WTC11 (cell line): ENCODE results near the gene NELL1. TPM values are rescaled to one million over a fixed set of nuclear protein-coding genes. Genes with fewer than 3 reads are reported as not detected.

Experiments used
- ATAC-seq: fragments of 200-7000 bp; cut with Tn5 transposase; 2 replicates; pipeline ENCODE4 v1.10.0; 2021; ENCODE audit warnings: mild to moderate bottlenecking, moderate library complexity
- CTCF ChIA-PET: fragments of 300-600 bp; sonication (Branson Sonifier 250); formaldehyde crosslinking; loops from one replicate; lab custom pipeline; 2021; ENCODE audit warnings: antibody characterized with exemption; lab: Charles Lee
- POLR2A ChIA-PET: fragments of 350-600 bp; sonication (Branson Sonifier 250); formaldehyde crosslinking; loops from one replicate; lab custom pipeline; 2021; ENCODE audit warnings: antibody characterized with exemption; lab: Charles Lee
- DNase-seq: peaks from one replicate; pipeline ENCODE4 v3.0.0; 2021; ENCODE audit warnings: low spot score
- H3K27ac Mint-ChIP-seq: 2 replicates; pipeline ENCODE4 v1.8.0; 2021; ENCODE audit warnings: mixed read lengths
- H3K27me3 Mint-ChIP-seq: 2 replicates; pipeline ENCODE4 v1.8.0; 2021; ENCODE audit warnings: low read depth, mild to moderate bottlenecking, moderate library complexity, mixed read lengths
- H3K36me3 Mint-ChIP-seq: 2 replicates; pipeline ENCODE4 v1.8.0; 2021; ENCODE audit warnings: mixed read lengths
- H3K4me1 Mint-ChIP-seq: 2 replicates; pipeline ENCODE4 v1.8.0; 2022; ENCODE audit warnings: mixed read lengths
- H3K4me3 Mint-ChIP-seq: 2 replicates; pipeline ENCODE4 v1.8.0; 2021; ENCODE audit warnings: mild to moderate bottlenecking, moderate library complexity, mixed read lengths
- H3K9me3 Mint-ChIP-seq: 2 replicates; pipeline ENCODE4 v1.8.0; 2021; ENCODE audit warnings: mixed read lengths
- ELF4 ChIP-seq: sonication (generic); formaldehyde crosslinking; IDR thresholded peaks from 2 replicates; pipeline ENCODE4 v1.8.1; 2022; ENCODE audit warnings: low read depth, mild to moderate bottlenecking, moderate library complexity, missing genetic modification reagents
- EMX1 ChIP-seq: fragments of 250-450 bp; sonication (Bioruptor Pico); IDR thresholded peaks from 2 replicates; pipeline ENCODE4 v1.8.0; 2021; ENCODE audit warnings: mild to moderate bottlenecking
- IRF2 ChIP-seq: sonication (generic); formaldehyde crosslinking; IDR thresholded peaks from 2 replicates; pipeline ENCODE4 v1.8.0; 2022; ENCODE audit warnings: low read depth, missing genetic modification reagents, borderline replicate concordance
- JAZF1 ChIP-seq: fragments of 250-450 bp; sonication (Bioruptor Pico); IDR thresholded peaks from 2 replicates; pipeline ENCODE4 v1.9.0; 2021; ENCODE audit warnings: moderate library complexity, mild to moderate bottlenecking, inconsistent platforms
- JUN ChIP-seq: sonication (generic); formaldehyde crosslinking; IDR thresholded peaks from 2 replicates; pipeline ENCODE4 v1.8.0; 2023; ENCODE audit warnings: mild to moderate bottlenecking, missing genetic modification reagents
- MXD4 ChIP-seq: fragments of 250-450 bp; sonication (Bioruptor Pico); IDR thresholded peaks from 2 replicates; pipeline ENCODE4 v1.8.0; 2021; ENCODE audit warnings: mild to moderate bottlenecking, moderate library complexity, borderline replicate concordance
- MYBL2 ChIP-seq: sonication (generic); formaldehyde crosslinking; IDR thresholded peaks from 2 replicates; pipeline ENCODE4 v1.8.1; 2023; ENCODE audit warnings: mild to moderate bottlenecking, moderate library complexity, missing genetic modification reagents
- NFATC4 ChIP-seq: fragments of 250-450 bp; sonication (Bioruptor Pico); IDR thresholded peaks from 2 replicates; pipeline ENCODE4 v1.9.0; 2021; ENCODE audit warnings: mild to moderate bottlenecking
- NFE2L1 ChIP-seq: sonication (generic); formaldehyde crosslinking; IDR thresholded peaks from 2 replicates; pipeline ENCODE4 v1.8.1; 2023; ENCODE audit warnings: missing genetic modification reagents
- NR1H2 ChIP-seq: sonication (generic); formaldehyde crosslinking; IDR thresholded peaks from 2 replicates; pipeline ENCODE4 v1.9.0; 2021; ENCODE audit warnings: mild to moderate bottlenecking, moderate library complexity, missing genetic modification reagents
- NR3C1 ChIP-seq: sonication (generic); formaldehyde crosslinking; conservative IDR thresholded peaks from 2 replicates; pipeline ENCODE4 v1.8.1; 2023; ENCODE audit warnings: low read depth, mild to moderate bottlenecking, missing genetic modification reagents
- TEAD1 ChIP-seq: sonication (generic); formaldehyde crosslinking; IDR thresholded peaks from 2 replicates; pipeline ENCODE4 v1.8.0; 2022; ENCODE audit warnings: mild to moderate bottlenecking, missing genetic modification reagents
- TEAD4 ChIP-seq: sonication (generic); formaldehyde crosslinking; IDR thresholded peaks from 2 replicates; pipeline ENCODE4 v1.8.0; 2022; ENCODE audit warnings: mild to moderate bottlenecking, missing genetic modification reagents
- ZBTB21 ChIP-seq: sonication (generic); formaldehyde crosslinking; IDR thresholded peaks from 2 replicates; pipeline ENCODE4 v1.8.1; 2023; ENCODE audit warnings: mild to moderate bottlenecking, missing genetic modification reagents, borderline replicate concordance
- ZNF317 ChIP-seq: sonication (generic); formaldehyde crosslinking; IDR thresholded peaks from 2 replicates; pipeline ENCODE4 v1.8.1; 2023; ENCODE audit warnings: low read depth, mild to moderate bottlenecking, moderate library complexity, missing genetic modification reagents, borderline replicate concordance
- ZNF396 ChIP-seq: fragments of 250-450 bp; sonication (Bioruptor Pico); IDR thresholded peaks from 2 replicates; pipeline ENCODE4 v1.8.0; 2021; ENCODE audit warnings: mild to moderate bottlenecking, moderate library complexity, borderline replicate concordance
- total RNA-seq: library from RNA; stranded (reverse); gene quantifications from 3 replicates; pipeline ENCODE4 v1.2.3, GENCODE V29; 2021
- TF ChIP-seq, protein P1 (sequence below): fragments of 250-450 bp; sonication (Bioruptor Pico); IDR thresholded peaks from 2 replicates; pipeline ENCODE4 v1.8.0; 2021; ENCODE audit warnings: mild to moderate bottlenecking
- TF ChIP-seq, protein P2 (sequence below): sonication (generic); formaldehyde crosslinking; IDR thresholded peaks from 2 replicates; pipeline ENCODE4 v1.8.1; 2022; ENCODE audit warnings: missing genetic modification reagents, borderline replicate concordance
- TF ChIP-seq, protein P3 (sequence below): sonication (generic); formaldehyde crosslinking; IDR thresholded peaks from 2 replicates; pipeline ENCODE4 v1.8.0; 2023; ENCODE audit warnings: missing genetic modification reagents
- TF ChIP-seq, protein P4 (sequence below): sonication (generic); formaldehyde crosslinking; IDR thresholded peaks from 2 replicates; pipeline ENCODE4 v1.8.0; 2022; ENCODE audit warnings: mild to moderate bottlenecking, missing genetic modification reagents
- TF ChIP-seq, protein P5 (sequence below): sonication (generic); formaldehyde crosslinking; IDR thresholded peaks from 2 replicates; pipeline ENCODE4 v1.8.1; 2023; ENCODE audit warnings: mild to moderate bottlenecking, missing genetic modification reagents, moderate library complexity
- TF ChIP-seq, protein P6 (sequence below): fragments of 250-450 bp; sonication (Bioruptor Pico); conservative IDR thresholded peaks from 2 replicates; pipeline ENCODE4 v1.9.0; 2021; ENCODE audit warnings: mild to moderate bottlenecking

NELL1 gene
- total RNA-seq, 1 experiment from 2014 or later: 1.8 TPM

DNA sequence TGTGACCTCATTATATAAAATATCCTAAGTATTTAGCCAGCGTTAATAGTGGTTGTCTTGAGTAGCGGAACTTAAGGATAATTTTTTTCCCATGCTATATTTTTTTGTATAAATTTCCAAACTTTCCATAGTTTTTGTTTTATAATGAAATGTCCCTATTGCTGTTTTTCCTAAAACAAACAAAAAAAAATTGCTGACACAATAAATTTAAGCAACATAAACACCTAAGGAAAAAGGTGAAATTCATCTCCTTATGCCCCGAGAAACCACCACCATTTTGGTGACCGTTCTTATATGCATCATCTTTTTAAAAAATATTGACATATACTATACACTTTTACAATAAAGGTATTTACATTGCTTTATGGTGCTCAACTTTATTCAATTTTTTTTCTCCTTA is 814.7 kb downstream of the NELL1 start (continued):
- TF ChIP-seq, protein P1, sequence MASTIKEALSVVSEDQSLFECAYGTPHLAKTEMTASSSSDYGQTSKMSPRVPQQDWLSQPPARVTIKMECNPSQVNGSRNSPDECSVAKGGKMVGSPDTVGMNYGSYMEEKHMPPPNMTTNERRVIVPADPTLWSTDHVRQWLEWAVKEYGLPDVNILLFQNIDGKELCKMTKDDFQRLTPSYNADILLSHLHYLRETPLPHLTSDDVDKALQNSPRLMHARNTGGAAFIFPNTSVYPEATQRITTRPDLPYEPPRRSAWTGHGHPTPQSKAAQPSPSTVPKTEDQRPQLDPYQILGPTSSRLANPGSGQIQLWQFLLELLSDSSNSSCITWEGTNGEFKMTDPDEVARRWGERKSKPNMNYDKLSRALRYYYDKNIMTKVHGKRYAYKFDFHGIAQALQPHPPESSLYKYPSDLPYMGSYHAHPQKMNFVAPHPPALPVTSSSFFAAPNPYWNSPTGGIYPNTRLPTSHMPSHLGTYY: no peak
- TF ChIP-seq MYBL2 (CRISPR knock-in tag) (no peak), NFATC4 (no peak)

DNA sequence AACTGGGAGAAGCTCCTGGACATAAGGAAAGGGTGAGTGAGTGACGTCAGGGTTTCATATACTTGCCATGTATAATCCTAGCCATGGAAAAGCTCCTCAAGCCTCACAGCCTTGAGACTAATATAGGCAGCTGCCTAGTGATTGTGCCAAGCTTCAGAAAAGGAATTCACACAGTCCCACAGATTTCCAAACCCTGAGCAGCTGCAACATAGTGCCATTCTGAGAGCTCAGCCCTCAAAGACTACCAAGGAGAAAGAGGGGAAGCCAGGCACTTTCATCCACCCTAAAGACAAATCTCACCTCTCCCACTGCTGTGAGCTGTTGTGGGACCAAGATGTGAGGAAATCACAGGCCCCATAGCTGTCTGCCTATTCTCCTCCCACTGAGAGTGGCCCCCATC is 815.6 kb downstream of the NELL1 start:
- peaks cover 5% of the 10 kb centered on the region; the same call in 1 of the 2 replicates for H3K9me3 Mint-ChIP-seq
- no peaks in the 10 kb centered on the region for H3K36me3 Mint-ChIP-seq
- ATAC-seq (no peak), DNase-seq (no peak)
- POLR2A ChIA-PET: no interaction called here
- H3K4me1 Mint-ChIP-seq: no peaks in the 10 kb centered on the region
- no peak overlapping the region for H3K4me3 Mint-ChIP-seq
- H3K27me3 Mint-ChIP-seq: no peaks in the 10 kb centered on the region
- TF ChIP-seq NR3C1 (CRISPR knock-in tag) (no peak), IRF2 (CRISPR knock-in tag) (no peak), ZBTB21 (CRISPR knock-in tag) (no peak), TEAD4 (CRISPR knock-in tag) (no peak), ZNF396 (CRISPR knock-in tag) (no peak), NFE2L1 (CRISPR knock-in tag) (no peak), JUN (no peak), EMX1 (CRISPR knock-in tag) (no peak), JAZF1 (CRISPR knock-in tag) (no peak), MXD4 (CRISPR knock-in tag) (no peak), TEAD1 (CRISPR knock-in tag) (no peak), NR1H2 (no peak), ZNF317 (CRISPR knock-in tag) (no peak), ELF4 (CRISPR knock-in tag) (no peak)
- TF ChIP-seq, protein P2, sequence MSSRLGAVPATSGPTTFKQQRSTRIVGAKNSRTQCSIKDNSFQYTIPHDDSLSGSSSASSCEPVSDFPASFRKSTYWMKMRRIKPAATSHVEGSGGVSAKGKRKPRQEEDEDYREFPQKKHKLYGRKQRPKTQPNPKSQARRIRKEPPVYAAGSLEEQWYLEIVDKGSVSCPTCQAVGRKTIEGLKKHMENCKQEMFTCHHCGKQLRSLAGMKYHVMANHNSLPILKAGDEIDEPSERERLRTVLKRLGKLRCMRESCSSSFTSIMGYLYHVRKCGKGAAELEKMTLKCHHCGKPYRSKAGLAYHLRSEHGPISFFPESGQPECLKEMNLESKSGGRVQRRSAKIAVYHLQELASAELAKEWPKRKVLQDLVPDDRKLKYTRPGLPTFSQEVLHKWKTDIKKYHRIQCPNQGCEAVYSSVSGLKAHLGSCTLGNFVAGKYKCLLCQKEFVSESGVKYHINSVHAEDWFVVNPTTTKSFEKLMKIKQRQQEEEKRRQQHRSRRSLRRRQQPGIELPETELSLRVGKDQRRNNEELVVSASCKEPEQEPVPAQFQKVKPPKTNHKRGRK (CRISPR knock-in tag): no peak
- TF ChIP-seq, protein P3, sequence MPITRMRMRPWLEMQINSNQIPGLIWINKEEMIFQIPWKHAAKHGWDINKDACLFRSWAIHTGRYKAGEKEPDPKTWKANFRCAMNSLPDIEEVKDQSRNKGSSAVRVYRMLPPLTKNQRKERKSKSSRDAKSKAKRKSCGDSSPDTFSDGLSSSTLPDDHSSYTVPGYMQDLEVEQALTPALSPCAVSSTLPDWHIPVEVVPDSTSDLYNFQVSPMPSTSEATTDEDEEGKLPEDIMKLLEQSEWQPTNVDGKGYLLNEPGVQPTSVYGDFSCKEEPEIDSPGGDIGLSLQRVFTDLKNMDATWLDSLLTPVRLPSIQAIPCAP (CRISPR knock-in tag): no peak
- TF ChIP-seq, protein P4, sequence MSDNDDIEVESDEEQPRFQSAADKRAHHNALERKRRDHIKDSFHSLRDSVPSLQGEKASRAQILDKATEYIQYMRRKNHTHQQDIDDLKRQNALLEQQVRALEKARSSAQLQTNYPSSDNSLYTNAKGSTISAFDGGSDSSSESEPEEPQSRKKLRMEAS (CRISPR knock-in tag): no peak
- TF ChIP-seq, protein P5, sequence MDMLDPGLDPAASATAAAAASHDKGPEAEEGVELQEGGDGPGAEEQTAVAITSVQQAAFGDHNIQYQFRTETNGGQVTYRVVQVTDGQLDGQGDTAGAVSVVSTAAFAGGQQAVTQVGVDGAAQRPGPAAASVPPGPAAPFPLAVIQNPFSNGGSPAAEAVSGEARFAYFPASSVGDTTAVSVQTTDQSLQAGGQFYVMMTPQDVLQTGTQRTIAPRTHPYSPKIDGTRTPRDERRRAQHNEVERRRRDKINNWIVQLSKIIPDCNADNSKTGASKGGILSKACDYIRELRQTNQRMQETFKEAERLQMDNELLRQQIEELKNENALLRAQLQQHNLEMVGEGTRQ: no peak
- TF ChIP-seq, protein P1: no peak
- TF ChIP-seq, protein P6, sequence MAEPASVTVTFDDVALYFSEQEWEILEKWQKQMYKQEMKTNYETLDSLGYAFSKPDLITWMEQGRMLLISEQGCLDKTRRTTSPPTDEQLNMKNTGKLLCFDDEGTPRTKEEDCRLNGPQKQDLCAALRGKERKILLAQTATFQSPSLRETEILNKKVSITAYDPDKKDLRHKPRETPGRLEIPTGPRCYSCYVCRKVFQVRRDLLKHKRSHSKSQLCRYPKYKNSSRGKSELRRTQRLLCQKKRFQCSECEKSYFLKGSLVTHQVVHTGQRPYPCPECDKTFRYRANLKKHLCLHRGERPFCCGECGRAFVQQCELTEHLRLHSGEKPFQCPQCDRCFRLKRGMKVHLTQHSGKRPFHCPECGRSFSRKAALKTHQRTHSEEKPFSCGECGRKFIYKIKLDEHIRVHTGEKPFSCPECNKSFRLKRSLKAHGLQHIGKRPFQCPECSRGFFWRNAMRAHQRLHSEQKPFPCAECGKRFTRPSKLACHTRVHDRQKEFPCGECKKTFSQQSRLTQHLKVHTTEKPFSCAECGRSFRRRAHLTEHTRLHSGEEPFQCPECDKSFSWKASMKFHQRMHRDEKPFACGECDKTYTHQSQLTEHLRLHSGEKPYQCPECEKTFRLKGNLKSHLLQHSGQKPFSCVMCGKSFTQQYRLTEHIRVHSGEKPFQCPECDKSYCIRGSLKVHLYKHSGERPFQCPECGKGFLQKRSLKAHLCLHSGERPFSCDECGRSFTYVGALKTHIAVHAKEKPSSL (CRISPR knock-in tag): no peak
- no peak overlapping the region for H3K27ac Mint-ChIP-seq
- CTCF ChIA-PET: interaction anchor here (1.4 to 1.7 kb wide), 2 partner anchors 10 to 27 kb away, joined by 3 to 4 read pairs; no protein-coding TSS in a partner anchor
